MCF 10A (cell line): Measurements from ENCODE around the gene POLR1C. TPM values are rescaled to one million over a fixed set of nuclear protein-coding genes. Genes with fewer than 3 reads are reported as not detected.
"Not testable (repeated sequence)": the region's sequence is repeated elsewhere in the genome, so short reads cannot be mapped to it uniquely, and the experiment has no call there.

Experiments used
- BruUV-seq: library from RNA; stranded (reverse); fragments of 400-500 nt; replicated peaks from 2 replicates; lab custom pipeline; 2021; lab: Mats Ljungman, UMichigan
- CTCF ChIA-PET: fragments of 300-600 bp; sonication (Branson Sonifier 250); formaldehyde crosslinking; extraction: SDS; loops from one replicate; lab custom pipeline; 2021; ENCODE audit warnings: antibody characterized with exemption, inconsistent platforms; lab: Yijun Ruan, JAX
- POLR2A ChIA-PET: fragments of 300-600, 350-650 bp; sonication (Branson Sonifier 250); formaldehyde crosslinking; extraction: SDS; loops from one replicate; lab custom pipeline; 2020; ENCODE audit warnings: antibody characterized with exemption, inconsistent platforms; lab: Yijun Ruan, JAX
- DNase-seq: peaks from one replicate; pipeline ENCODE4 v3.0.0-alpha.2; 2018; ENCODE audit not compliant: unreplicated experiment
- H3K27ac Mint-ChIP-seq: one replicate; pipeline ENCODE4 v1.8.0; 2022; ENCODE audit warnings: mild to moderate bottlenecking, low read depth, mixed read lengths; ENCODE audit not compliant: unreplicated experiment
- H3K27me3 Mint-ChIP-seq: one replicate; pipeline ENCODE4 v1.8.0; 2022; ENCODE audit warnings: mixed read lengths; ENCODE audit not compliant: insufficient read depth, unreplicated experiment
- H3K36me3 Mint-ChIP-seq: one replicate; pipeline ENCODE4 v1.8.0; 2022; ENCODE audit warnings: mild to moderate bottlenecking, moderate library complexity, mixed read lengths; ENCODE audit not compliant: insufficient read depth, unreplicated experiment
- H3K4me1 Mint-ChIP-seq: one replicate; pipeline ENCODE4 v1.8.0; 2022; ENCODE audit warnings: mixed read lengths; ENCODE audit not compliant: insufficient read depth, unreplicated experiment
- H3K4me3 Mint-ChIP-seq: one replicate; pipeline ENCODE4 v1.8.0; 2022; ENCODE audit warnings: mild to moderate bottlenecking, moderate library complexity, mixed read lengths; ENCODE audit not compliant: unreplicated experiment
- H3K9me3 Mint-ChIP-seq: one replicate; pipeline ENCODE4 v1.8.0; 2022; ENCODE audit warnings: mixed read lengths; ENCODE audit not compliant: unreplicated experiment
- intact Hi-C: fragments of 100-400 bp; cut with micrococcal nuclease; formaldehyde crosslinking; loops from 2 replicates; pipeline ENCODE4 v1.14.1; 2022
- total RNA-seq: library from RNA; stranded (reverse); gene quantifications from 2 replicates; pipeline ENCODE4 v1.2.3, GENCODE V29; 2022
- TF ChIP-seq, protein P1 (sequence below): fragments of 200-600 bp; IDR thresholded peaks from one replicate; pipeline ENCODE4 v1.8.0; 2022; ENCODE audit warnings: antibody characterized with exemption, mild to moderate bottlenecking; ENCODE audit not compliant: unreplicated experiment

The POLR1C gene
- total RNA-seq, 1 experiment from 2014 or later: 63.6 TPM

DNA sequence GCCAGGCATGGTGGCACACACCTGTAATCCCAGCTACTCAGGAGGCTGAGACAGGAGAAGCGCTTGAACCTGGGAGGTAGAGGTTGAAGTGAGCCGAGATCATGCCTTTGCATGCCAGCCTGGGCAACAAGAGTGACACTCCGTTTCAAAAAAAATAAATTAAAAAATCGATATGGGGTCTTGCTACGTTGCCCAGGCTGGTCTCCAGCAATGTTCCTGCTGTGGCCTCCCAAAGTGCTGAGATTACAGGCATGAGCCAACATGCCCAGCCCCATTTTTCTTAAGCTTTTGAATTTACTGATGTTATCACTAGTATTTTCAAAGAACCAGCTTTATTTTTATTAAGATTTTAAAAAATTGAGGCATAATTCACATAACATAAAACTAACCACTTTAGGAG, 23.6 kb downstream of the POLR1C start:
- CTCF ChIA-PET: no interaction called here
- Mint-ChIP-seq H3K4me1 (peaks cover 9% of the 10 kb centered on the region), H3K36me3 (peaks cover 77% of the 10 kb centered on the region), H3K27me3 (no peaks in the 10 kb centered on the region), H3K27ac (no peak overlapping the region), H3K4me3 (no peak overlapping the region), H3K9me3 (no peaks in the 10 kb centered on the region)
- POLR2A ChIA-PET: interaction anchor here (1.1 kb wide), 1 partner anchor 9 kb away, joined by 3 read pairs; no protein-coding TSS in a partner anchor
- TF ChIP-seq, protein P1, sequence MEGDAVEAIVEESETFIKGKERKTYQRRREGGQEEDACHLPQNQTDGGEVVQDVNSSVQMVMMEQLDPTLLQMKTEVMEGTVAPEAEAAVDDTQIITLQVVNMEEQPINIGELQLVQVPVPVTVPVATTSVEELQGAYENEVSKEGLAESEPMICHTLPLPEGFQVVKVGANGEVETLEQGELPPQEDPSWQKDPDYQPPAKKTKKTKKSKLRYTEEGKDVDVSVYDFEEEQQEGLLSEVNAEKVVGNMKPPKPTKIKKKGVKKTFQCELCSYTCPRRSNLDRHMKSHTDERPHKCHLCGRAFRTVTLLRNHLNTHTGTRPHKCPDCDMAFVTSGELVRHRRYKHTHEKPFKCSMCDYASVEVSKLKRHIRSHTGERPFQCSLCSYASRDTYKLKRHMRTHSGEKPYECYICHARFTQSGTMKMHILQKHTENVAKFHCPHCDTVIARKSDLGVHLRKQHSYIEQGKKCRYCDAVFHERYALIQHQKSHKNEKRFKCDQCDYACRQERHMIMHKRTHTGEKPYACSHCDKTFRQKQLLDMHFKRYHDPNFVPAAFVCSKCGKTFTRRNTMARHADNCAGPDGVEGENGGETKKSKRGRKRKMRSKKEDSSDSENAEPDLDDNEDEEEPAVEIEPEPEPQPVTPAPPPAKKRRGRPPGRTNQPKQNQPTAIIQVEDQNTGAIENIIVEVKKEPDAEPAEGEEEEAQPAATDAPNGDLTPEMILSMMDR: no peak
- BruUV-seq: no TSS peak
- DNase-seq: no peak
- intact Hi-C loops: no loop called here

- no TSS peak for BruUV-seq
- Mint-ChIP-seq H3K4me3 (no peak overlapping the region), H3K27me3 (no peaks in the 10 kb centered on the region), H3K27ac (no peak overlapping the region), H3K36me3 (peaks cover 77% of the 10 kb centered on the region), H3K4me1 (peaks cover 9% of the 10 kb centered on the region), H3K9me3 (no peaks in the 10 kb centered on the region)
- ChIA-PET CTCF (interaction anchor here (0.5 to 0.7 kb wide), 3 partner anchors 137 to 879 kb away, joined by 3 to 5 read pairs (median 4); no protein-coding TSS in a partner anchor), POLR2A (interaction anchor here (0.8 to 1.1 kb wide), 2 partner anchors 10 to 34 kb away, joined by 3 to 4 read pairs; partner anchors contain the start of genes POLH and XPO5)
- intact Hi-C loops: no loop called here
- TF ChIP-seq, protein P1: no peak
- no peak for DNase-seq
Measured at GRCh38 chr6:43541774-43542471, 25.0 kb downstream of the POLR1C start.

- CTCF ChIA-PET: interaction anchor here (0.6 kb wide), 1 partner anchor 42 kb away, joined by 3 read pairs; no protein-coding TSS in a partner anchor
- H3K27me3 Mint-ChIP-seq: no peaks in the 10 kb centered on the region
Measured at GRCh38 chr6:43544461-43544860, 27.6 kb downstream of the POLR1C start.

GRCh38 chr6:43547222-43547621, 30.3 kb downstream of the POLR1C start:
- peaks cover 90% of the 10 kb centered on the region for H3K36me3 Mint-ChIP-seq
- no peaks in the 10 kb centered on the region for H3K27me3 Mint-ChIP-seq
- no peak for DNase-seq
- no peak overlapping the region for H3K4me3 Mint-ChIP-seq
- TF ChIP-seq, protein P1: no peak
- POLR2A ChIA-PET: no interaction called here
- intact Hi-C loops: no loop called here
- CTCF ChIA-PET: no interaction called here
- H3K9me3 Mint-ChIP-seq: no peaks in the 10 kb centered on the region
- no peak overlapping the region for H3K27ac Mint-ChIP-seq
- H3K4me1 Mint-ChIP-seq: no peaks in the 10 kb centered on the region
- no TSS peak for BruUV-seq

More at GRCh38 chr6:43544461-43544860, 27.6 kb downstream of the POLR1C start:
- peaks cover 78% of the 10 kb centered on the region for H3K36me3 Mint-ChIP-seq
- POLR2A ChIA-PET: interaction anchor here (1.1 to 1.7 kb wide), 3 partner anchors 13 to 52 kb away, joined by 3 to 4 read pairs (median 4); no protein-coding TSS in a partner anchor
- no peaks in the 10 kb centered on the region for H3K9me3 Mint-ChIP-seq
- no peak for DNase-seq
- no peak overlapping the region for H3K4me3 Mint-ChIP-seq
- H3K4me1 Mint-ChIP-seq: peaks cover 9% of the 10 kb centered on the region
- TF ChIP-seq, protein P1: no peak
- BruUV-seq: no TSS peak
- H3K27ac Mint-ChIP-seq: no peak overlapping the region
- intact Hi-C loops: no loop called here

- POLR2A ChIA-PET, H3K4me3 Mint-ChIP-seq, DNase-seq, H3K27me3 Mint-ChIP-seq, intact Hi-C loops, H3K9me3 Mint-ChIP-seq, BruUV-seq, H3K4me1 Mint-ChIP-seq, H3K27ac Mint-ChIP-seq: not testable (repeated sequence)
- CTCF ChIA-PET: interaction anchor here (0.7 kb wide), 1 partner anchor 585 kb away, joined by 4 read pairs; no protein-coding TSS in a partner anchor
- H3K36me3 Mint-ChIP-seq: peaks cover 98% of the 10 kb centered on the region
Measured at GRCh38 chr6:43557620-43558019, 40.7 kb downstream of the POLR1C start.
